HG02870 (cell line): ENCODE data around the gene BCKDK.

ENCODE experiments used
- ATAC-seq: cut with Tn5 transposase; IDR thresholded peaks from one replicate; pipeline ENCODE4 v1.9.1; 2021; ENCODE audit warnings: mild to moderate bottlenecking, moderate library complexity; ENCODE audit not compliant: unreplicated experiment

Gene BCKDK

DNA sequence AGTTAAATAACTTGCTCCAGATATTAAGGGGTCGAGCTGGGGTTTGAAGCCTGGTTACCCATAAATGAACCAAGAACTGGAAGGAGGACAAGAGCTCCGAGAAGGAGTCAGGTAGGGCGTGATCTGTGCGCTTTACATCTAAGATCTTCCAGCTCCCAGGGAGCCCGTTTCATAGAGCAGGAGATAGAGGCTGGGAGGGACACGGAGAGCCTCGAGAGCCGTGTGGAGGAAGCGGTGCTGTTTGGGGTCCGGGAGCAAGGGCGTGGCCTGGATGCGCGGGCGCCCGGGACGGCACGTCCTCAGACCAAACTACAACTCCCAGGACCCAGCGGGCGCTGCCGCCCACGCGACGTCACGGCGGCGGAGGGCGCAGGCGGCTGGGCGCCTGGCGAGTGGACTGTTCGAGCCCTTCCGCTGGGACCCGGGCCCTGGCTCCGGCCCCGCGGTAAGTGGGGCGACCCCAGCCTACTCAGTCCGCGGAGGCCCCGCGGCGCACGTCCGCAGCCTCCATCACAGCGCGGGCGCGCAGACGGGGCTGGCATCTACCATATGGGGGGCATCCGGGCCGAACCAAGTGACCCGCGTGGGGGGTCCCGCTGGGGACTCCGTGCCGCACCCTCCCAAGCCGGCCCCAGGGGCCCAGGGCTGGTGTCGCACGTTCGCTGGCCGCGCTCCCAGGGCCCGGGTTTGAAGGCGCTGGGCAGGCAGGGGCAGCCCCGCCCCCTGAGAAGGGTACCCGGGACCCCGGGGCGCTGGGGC, at the start of gene BCKDK:
Gene BCKDK, plus strand, starts transcription at position 352 of the 759 bp plus-strand sequence. CDS start 838 bp downstream, outside the sequence.
- peak; percentile 82 for ATAC-seq

DNA sequence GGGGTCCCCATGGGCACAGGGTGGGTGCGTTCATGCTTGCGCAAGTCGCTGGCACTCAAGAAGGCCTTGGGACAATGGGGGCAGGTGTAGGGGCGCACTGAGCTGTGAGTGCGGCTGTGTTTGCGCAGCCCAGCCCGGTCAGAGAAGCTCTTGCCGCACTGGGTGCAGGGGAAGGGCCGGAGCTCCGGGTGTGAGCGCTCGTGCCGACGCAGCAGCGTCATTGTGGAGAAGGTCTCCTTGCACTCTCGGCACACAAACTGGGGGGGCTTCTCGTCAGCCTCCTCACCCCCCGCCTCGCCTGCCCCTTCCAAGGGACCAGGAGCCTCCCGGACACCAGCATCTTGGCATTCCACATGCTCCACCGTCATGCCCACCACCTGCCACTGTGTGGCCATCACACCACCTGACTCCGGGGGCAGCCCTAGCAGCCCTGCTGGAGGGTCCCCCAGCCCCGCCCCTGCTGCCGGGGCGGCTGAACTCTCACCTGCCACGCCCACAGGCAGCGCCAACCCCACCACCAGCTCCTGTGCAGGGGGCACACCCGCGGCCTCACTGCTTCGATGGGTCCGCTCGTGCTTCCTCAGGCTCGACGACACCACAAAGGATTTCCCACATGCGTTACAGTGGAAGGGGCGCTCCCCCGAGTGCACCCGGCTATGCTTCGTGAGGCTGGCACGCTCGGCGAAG, 46.9 kb upstream of the BCKDK start:
- ATAC-seq: no peak

DNA sequence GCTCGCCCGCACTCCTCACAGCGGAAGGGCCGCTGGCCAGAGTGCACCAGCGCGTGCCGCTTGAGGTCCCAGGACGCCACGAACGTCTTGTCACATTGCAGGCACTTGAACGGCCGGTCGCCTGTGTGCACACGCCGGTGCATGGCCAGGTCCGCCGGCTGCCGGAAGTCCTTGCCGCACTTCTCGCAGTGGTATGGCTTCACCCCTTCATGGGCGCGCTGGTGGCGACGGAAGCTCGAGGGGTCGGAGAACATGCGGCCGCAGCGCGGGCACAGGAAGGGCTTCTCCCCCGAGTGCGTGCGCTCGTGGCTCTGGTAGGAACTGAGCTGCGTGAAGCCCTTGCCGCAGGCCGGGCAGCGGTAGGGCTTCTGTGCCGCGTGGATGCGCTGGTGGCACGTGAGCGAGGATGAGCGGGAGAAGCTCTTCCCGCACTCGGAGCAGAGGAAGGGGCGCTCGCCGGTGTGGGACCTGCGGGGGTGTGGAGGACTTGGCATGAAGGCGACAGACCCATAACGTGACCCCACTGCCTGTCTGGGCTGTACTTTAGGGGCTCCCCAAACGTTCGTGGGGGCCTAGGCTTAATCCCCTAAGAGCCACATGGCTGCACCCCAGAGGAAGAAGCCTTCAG, 46.3 kb upstream of the BCKDK start:
- ATAC-seq: no peak

DNA sequence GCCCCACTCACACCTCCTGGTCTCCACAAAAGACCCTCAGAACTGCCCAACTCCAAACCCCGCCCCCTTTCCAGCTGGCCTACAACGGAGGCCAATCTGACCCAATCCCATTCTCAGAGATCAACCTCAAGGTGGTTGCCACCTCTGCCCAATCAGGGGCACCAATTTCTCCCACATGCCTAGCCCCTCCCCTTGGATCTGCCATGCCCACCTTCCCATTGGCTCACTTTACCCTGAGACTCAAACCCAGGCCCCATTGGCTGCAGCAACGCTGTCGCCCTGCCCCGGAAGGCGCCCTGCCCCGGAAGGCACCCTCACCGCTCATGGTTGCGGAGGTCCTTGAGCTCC, 44.7 kb upstream of the BCKDK start:
- ATAC-seq: no peak

DNA sequence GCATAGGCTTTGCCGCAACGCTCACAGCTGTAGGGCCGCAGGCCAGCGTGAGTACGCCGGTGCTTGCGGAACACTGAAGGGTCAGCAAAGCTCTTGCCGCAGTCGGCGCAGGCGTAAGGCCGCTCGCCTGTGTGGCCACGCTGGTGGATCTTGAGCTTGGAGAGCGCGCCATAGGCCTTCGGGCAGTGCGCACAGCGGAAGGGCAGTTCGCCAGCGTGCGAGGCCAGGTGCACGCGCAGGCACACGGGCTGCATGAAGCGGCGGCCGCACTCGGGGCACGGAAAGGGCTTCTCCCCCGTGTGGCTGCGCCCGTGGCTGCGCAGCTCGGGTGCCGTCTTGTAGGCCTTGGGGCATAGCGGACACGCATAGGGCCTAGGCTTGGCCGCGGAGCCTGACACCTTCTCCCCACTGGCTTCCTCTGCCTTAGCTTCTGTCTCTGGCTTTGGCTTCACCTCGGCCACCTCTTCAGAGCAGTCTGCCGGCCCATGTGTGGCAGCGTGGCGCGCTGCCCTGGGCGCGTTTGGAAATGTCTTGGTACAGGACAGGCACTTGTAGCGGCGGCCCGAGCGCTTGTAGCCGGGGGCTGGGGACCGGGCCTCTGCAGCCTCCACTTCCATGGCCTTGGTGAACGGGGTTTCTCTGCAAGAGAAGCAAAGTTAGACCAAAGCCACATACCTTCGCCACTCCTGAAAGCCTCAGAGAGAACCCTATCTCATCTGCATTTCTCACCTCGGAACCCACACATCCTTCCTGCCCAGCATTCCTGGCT, 44.2 kb upstream of the BCKDK start:
- ATAC-seq: no peak

DNA sequence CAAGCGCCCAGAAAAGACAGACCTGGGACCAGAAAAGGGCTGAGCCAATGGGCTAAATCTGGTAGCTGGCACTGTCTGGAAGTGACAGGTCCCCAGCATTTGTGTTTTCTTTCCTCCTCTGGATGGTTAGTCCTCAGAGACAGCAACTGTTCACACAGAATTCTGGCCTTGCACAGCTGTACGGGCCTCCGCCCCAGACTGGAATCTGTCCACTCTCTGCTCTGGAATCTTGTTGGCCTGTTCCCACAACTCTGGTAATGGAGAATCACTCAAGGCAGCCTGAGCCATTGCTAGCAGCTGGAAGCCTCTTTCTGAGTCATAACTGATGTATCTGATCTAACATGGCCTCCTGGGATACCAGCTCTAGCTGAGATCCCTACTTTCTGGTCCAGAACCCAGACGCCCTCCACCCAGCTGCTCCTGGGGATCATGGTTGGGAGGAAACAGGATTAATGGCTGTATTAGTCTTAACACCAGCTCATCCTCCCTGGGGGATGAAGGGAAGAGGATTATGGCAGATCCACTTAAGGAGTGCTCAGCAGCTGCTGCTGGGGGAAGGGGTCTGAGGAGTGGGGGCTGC, 43.2 kb upstream of the BCKDK start:
- ATAC-seq: no peak

DNA sequence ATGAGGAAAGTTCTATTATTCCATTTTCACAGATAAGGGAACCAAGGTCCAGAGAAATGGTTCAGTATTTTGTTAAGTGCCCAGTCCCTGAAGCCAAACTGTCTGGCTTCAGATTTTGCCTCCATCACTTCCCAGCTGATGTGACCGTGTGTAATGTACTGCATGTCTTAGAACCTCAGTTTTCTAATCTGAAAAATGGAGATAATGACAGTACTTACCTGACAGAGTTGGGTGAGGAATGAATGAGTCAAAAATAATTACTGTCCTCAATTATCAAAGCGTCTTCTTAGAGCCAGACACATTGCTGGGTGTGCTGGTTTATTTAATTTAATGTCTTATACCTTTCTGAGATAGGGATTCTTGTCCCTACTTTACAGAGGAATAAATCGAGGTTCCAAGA, 40.8 kb upstream of the BCKDK start:
- no peak for ATAC-seq

DNA sequence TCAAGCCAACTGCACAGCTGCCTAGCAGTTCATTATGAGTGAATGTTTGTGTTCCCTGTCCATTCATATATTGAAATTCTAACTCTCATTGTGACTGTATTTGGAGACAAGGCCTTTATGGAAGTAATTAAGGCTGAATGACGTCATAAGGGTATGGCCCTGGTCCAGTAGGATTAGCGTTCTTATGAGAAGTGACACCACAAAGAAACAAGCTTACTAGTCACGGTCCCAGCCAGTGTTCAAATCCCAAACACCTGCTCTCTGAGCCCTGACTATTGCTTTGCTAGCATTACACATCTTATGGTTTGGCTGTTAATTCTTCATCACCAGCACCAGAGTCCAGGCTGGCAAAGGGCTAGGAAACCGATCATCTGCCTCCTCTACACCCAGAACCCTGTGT, 36.3 kb upstream of the BCKDK start:
- ATAC-seq: no peak

DNA sequence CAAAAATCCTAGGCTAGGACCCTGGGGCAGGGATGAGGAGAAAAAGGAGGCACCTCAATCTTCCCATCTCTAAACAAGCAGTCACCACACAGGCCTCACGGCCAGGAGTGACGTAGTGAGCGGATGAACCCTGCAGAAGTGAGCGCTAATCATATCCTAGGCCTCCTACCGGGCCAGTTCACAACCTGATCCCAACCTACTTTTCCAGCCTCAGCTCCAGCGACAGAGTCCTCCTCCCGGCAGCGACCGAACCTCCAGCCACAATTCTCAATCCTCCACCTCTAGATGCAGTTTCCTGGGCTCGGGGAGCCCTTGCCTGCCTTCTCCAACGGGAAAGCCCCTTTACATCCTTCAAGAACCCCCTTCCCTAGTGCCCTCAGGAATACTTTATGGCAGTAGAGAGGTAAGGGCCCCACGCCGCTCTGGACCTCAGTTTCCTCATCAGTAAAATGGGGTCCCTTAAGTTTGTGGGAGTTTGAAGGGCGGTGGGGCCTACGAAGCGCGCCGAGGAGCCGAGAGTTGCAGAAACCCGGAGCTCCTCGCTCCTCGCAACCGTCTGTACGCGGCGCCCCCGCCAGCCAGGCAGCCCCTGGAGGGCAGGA, 35.5 kb upstream of the BCKDK start:
- no peak for ATAC-seq

DNA sequence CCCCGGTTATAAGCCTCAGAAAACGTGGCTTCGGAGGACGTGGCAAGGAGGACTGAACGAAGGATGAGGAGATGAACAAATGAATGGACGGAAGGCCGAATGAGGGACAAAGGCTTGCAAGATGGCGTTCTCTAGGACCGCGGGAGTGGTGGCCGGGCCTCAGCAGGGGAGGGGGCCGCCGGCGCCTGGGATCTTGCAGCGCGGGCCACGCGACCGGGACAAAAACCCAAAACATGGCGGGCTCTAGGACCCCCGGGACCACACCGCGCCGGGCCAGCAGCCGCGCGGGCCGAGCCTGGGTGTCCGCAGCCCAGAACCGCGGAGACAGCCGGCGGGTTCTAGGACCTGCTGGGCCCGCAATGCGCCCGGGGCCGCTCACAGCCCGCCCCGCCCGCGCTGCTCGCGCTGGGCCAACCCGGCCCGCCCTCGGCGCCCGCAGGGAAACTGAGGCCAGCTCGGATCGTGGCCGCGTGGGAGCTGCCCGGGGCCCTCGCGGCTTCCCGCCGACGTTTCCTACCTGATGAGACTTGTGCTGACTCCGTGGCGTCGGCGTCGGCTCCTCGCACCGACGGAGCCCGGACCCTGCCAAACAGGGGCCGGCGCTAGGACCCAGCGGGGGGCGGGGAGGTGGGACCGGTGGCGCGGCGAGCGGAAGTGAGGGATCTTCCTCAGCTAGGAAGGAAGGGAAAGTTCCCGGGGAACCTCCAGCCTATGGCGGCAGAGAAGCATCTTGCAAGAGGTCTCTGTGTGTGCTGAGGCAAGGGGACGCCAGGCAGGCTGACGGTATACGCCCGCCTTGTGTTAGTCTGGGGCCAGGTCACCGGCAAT, 34.8 kb upstream of the BCKDK start:
- peak; percentile 44 for ATAC-seq

DNA sequence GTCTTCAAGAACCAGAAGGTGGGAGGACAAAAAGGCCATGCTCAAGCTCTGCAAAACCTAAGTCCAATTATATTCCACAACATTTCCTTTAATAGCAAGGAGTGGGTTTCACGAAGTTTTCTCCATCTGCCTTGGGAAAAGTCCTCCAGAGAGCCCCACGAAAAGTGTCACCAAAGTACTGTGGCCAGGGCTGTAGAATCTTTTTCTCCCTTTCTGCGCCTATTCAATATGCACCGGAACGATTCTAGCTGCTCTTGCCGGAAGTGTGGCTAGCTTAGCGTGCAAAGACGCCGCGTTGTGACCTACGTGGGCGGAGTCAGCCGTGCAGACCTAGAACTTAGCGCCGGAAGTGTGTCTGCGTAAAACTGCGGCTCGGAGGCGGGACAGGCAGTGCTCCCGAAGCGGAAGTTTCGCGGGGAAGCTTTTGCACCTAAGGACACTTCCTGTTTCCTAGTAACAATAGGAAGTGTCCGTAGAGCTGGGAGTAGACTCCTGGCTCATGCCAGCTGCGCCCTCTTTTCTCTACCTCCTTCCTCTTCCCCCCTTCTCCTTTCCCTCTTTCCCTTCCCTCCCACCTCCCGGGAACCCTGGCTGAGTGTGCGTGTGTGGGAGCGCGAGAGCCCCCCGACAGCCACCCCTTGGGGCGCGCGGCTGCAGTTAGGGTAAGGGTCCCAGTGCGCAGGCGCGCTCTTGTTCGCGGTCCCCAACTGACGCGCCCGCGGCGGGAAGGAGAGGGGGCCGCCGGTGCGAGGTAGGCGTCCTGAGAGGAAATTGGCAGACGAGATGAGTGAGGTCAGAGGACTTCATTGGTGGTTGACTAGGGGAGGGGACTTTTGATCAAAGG, 34.0 kb upstream of the BCKDK start, which contains the start of the genes ZNF646 and ZNF668:
Gene ZNF646, plus strand, starts transcription at position 453 of the 844 bp plus-strand sequence. CDS start 1,903 bp downstream, outside the sequence.
Gene ZNF668, minus strand, starts transcription at position 271 of the 844 bp plus-strand sequence. CDS start 9,781 bp downstream, outside the sequence.
- ATAC-seq: peak; percentile 66

DNA sequence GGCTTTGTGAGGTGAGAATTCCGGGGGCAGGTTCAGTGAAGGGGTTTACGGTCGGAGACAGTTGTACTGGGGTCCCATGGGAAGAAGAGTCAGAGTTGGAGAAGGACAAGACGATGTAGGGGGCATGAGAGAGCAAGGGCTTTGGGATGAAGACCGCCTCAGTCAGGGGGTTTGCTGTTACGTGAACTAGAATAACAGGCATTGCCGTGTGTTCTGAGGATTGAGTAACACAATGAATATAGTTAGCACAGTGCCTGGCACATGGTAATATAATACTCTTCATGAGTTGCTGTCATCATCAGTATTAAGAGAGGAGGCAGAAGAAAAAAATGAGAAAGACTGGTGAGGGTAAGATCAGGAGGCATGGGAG, 33.4 kb upstream of the BCKDK start:
- no peak for ATAC-seq

DNA sequence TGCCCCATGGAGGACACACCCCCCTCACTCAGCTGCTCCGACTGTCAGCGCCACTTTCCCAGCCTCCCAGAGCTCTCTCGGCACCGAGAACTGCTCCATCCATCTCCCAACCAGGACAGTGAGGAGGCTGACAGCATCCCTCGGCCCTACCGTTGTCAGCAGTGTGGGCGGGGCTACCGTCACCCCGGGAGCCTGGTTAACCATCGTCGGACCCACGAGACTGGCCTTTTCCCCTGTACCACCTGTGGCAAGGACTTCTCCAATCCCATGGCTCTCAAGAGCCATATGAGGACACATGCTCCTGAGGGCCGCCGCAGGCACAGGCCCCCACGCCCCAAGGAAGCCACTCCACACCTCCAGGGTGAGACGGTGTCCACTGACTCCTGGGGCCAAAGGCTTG, 31.9 kb upstream of the BCKDK start:
- ATAC-seq: no peak

DNA sequence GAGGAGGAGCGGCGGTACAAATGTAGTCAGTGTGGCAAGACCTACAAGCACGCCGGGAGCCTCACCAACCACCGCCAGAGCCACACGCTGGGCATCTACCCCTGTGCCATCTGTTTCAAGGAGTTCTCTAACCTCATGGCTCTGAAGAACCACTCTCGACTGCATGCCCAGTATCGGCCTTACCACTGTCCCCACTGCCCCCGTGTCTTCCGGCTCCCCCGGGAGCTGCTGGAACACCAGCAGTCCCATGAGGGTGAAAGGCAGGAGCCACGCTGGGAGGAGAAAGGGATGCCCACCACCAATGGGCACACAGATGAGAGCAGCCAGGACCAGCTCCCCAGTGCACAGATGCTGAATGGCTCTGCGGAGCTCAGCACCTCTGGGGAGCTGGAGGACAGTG, 31.2 kb upstream of the BCKDK start:
- ATAC-seq: no peak

DNA sequence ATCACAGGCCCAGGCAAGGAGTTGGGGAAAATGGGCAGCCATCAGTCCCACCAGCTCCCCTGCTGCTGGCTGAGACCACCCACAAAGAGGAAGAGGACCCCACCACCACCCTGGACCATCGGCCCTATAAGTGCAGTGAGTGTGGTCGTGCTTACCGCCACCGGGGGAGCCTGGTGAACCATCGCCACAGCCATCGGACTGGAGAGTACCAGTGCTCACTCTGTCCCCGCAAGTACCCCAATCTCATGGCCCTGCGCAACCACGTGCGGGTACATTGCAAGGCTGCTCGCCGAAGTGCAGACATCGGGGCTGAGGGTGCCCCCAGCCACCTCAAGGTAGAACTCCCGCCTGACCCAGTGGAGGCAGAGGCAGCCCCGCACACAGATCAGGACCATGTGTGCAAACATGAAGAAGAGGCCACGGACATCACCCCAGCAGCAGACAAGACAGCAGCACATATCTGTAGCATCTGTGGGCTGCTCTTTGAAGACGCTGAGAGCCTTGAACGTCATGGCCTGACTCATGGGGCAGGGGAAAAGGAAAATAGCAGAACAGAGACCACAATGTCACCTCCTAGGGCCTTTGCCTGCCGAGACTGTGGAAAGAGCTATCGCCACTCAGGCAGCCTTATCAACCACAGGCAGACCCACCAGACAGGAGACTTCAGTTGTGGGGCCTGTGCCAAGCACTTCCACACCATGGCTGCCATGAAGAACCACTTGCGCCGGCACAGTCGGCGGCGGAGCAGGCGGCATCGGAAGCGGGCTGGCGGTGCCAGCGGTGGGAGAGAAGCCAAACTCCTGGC, 30.4 kb upstream of the BCKDK start:
- no peak for ATAC-seq

DNA sequence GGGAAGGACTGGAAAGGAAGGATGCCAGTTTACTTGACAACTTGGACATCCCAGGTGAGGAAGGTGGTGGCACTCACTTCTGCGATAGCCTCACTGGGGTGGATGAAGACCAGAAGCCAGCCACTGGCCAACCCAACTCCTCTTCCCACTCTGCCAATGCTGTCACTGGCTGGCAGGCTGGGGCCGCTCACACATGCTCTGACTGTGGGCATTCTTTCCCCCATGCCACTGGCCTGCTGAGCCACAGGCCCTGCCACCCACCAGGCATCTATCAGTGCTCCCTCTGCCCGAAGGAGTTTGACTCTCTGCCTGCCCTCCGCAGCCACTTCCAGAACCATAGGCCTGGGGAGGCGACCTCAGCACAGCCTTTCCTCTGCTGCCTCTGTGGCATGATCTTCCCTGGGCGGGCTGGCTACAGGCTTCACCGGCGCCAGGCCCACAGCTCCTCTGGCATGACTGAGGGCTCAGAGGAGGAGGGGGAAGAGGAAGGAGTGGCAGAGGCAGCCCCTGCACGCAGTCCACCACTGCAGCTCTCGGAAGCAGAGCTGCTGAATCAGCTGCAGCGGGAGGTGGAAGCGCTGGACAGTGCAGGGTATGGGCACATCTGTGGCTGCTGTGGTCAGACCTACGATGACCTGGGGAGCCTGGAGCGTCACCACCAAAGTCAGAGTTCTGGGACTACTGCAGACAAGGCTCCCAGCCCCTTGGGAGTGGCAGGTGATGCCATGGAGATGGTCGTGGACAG, 29.4 kb upstream of the BCKDK start:
- ATAC-seq: no peak

DNA sequence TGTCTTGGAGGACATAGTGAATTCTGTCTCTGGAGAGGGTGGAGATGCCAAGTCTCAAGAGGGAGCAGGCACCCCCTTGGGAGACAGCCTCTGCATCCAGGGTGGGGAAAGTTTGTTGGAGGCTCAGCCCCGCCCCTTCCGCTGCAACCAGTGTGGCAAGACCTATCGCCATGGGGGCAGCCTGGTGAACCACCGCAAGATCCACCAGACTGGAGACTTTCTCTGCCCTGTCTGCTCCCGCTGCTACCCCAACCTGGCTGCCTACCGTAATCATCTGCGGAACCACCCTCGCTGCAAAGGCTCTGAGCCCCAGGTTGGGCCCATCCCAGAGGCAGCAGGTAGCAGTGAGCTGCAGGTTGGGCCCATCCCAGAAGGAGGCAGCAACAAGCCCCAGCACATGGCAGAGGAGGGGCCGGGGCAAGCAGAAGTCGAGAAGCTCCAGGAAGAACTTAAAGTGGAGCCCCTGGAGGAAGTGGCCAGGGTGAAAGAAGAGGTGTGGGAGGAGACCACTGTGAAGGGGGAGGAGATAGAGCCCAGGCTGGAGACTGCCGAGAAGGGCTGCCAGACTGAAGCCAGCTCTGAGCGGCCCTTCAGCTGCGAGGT, 28.7 kb upstream of the BCKDK start:
- ATAC-seq: no peak
